IMR-90 (cell line): ENCODE results near the gene LDLRAD3. TPM values are rescaled to one million over a fixed set of nuclear protein-coding genes. Genes with fewer than 3 reads are reported as not detected.
A peak's percentile ranks its signal among the peaks of the same experiment; 100 is the strongest.

Experiments used
- ATAC-seq: fragments of 200-7000 bp; cut with Tn5 transposase; 2 replicates; pipeline ENCODE4 v1.9.1; 2020; ENCODE audit warnings: low read depth, mild to moderate bottlenecking, moderate library complexity
- BruUV-seq: library from RNA; stranded (reverse); fragments of 400-500 nt; replicated peaks from 2 replicates; lab custom pipeline; 2021; lab: Mats Ljungman, UMichigan
- CTCF ChIA-PET: fragments of 300-600 bp; formaldehyde crosslinking; extraction: SDS; loops from one replicate; lab custom pipeline; 2021; ENCODE audit warnings: antibody characterized with exemption; lab: Yijun Ruan, JAX
- POLR2A ChIA-PET: fragments of 300-600 bp; sonication (Branson Sonifier 250); formaldehyde crosslinking; loops from one replicate; lab custom pipeline; 2022; ENCODE audit warnings: antibody characterized with exemption; ENCODE audit not compliant: unreplicated experiment; lab: Charles Lee
- DNase-seq: peaks from one replicate; pipeline ENCODE4 v3.0.0; 2013
- H2AFZ ChIP-seq: replicated peaks from 2 replicates; pipeline ENCODE3; 2013; ENCODE audit warnings: low read length, mild to moderate bottlenecking; ENCODE audit not compliant: poor library complexity
- H2AK5ac ChIP-seq: 2 replicates; pipeline ENCODE4 v1.6.1; 2013; ENCODE audit warnings: low read depth, low read length, inconsistent platforms
- H2AK9ac ChIP-seq: replicated peaks from 2 replicates; pipeline ENCODE3; 2013; ENCODE audit warnings: mild to moderate bottlenecking, low read depth, low read length, moderate library complexity; ENCODE audit not compliant: poor library complexity
- H2BK120ac ChIP-seq: 2 replicates; pipeline ENCODE4 v1.6.1; 2013; ENCODE audit warnings: low read depth, low read length, inconsistent platforms
- H2BK15ac ChIP-seq: 3 replicates; pipeline ENCODE4 v1.6.1; 2013; ENCODE audit warnings: low read depth, low read length, inconsistent platforms
- H2BK20ac ChIP-seq: 2 replicates; pipeline ENCODE4 v1.6.1; 2013; ENCODE audit warnings: low read depth, mild to moderate bottlenecking, inconsistent platforms, low read length, moderate library complexity
- H2BK5ac ChIP-seq: 2 replicates; pipeline ENCODE4 v1.6.1; 2013; ENCODE audit warnings: mild to moderate bottlenecking, low read depth, low read length, inconsistent platforms; ENCODE audit not compliant: poor library complexity, severe bottlenecking
- H3K14ac ChIP-seq: replicated peaks from 2 replicates; pipeline ENCODE4 v1.6.1; 2013; ENCODE audit warnings: low read depth, low read length, inconsistent platforms
- H3K18ac ChIP-seq: 2 replicates; pipeline ENCODE4 v1.6.1; 2013; ENCODE audit warnings: low read depth, low read length, control low read depth
- H3K23ac ChIP-seq: 2 replicates; pipeline ENCODE4 v1.6.1; 2013; ENCODE audit warnings: low read depth, low read length, inconsistent platforms
- H3K27ac ChIP-seq: 2 replicates; pipeline ENCODE4 v1.5.1; 2013; ENCODE audit warnings: mild to moderate bottlenecking, control low read depth, low read length; ENCODE audit not compliant: insufficient read depth
- H3K27me3 ChIP-seq: 2 replicates; pipeline ENCODE4 v1.6.1; 2013; ENCODE audit warnings: low read length; ENCODE audit not compliant: control insufficient read depth, insufficient read depth
- H3K36me3 ChIP-seq: 2 replicates; pipeline ENCODE4 v1.6.1; 2013; ENCODE audit warnings: low read length, mixed read lengths; ENCODE audit not compliant: control insufficient read depth, insufficient read depth
- H3K4ac ChIP-seq: 2 replicates; pipeline ENCODE4 v1.6.1; 2013; ENCODE audit warnings: low read depth, low read length, inconsistent platforms
- H3K4me1 ChIP-seq: 2 replicates; pipeline ENCODE4 v1.6.1; 2013; ENCODE audit warnings: low read length, mixed read lengths; ENCODE audit not compliant: control insufficient read depth, insufficient read depth
- H3K4me2 ChIP-seq: 2 replicates; pipeline ENCODE4 v1.6.1; 2013; ENCODE audit warnings: low read depth, mild to moderate bottlenecking, control low read depth, low read length, moderate library complexity
- H3K4me3 ChIP-seq: 2 replicates; pipeline ENCODE4 v1.5.1; 2013; ENCODE audit warnings: low read depth, mild to moderate bottlenecking, control low read depth, low read length, moderate library complexity; ENCODE audit not compliant: insufficient read depth
- H3K56ac ChIP-seq: 2 replicates; pipeline ENCODE4 v1.6.1; 2013; ENCODE audit warnings: low read length, inconsistent platforms; ENCODE audit not compliant: insufficient read depth; ENCODE audit errors: extremely low read depth
- H3K79me1 ChIP-seq, 2 experiments: 2 replicates each; pipeline ENCODE4 v1.6.1; 2013; ENCODE audit warnings: low read length in 2 of 2, inconsistent platforms in 1 of 2, low read depth in 1 of 2
- H3K9ac ChIP-seq: 2 replicates; pipeline ENCODE4 v1.6.1; 2013; ENCODE audit warnings: low read depth, low read length, control low read depth
- H3K9me1 ChIP-seq: 2 replicates; pipeline ENCODE4 v1.6.1; 2013; ENCODE audit warnings: low read length, inconsistent platforms; ENCODE audit not compliant: insufficient read depth
- H3K9me3 ChIP-seq: 2 replicates; pipeline ENCODE4 v1.6.1; 2013; ENCODE audit warnings: low read length; ENCODE audit not compliant: control insufficient read depth, insufficient read depth
- H4K20me1 ChIP-seq: 2 replicates; pipeline ENCODE4 v1.6.1; 2013; ENCODE audit warnings: low read length, inconsistent platforms; ENCODE audit not compliant: insufficient read depth
- H4K5ac ChIP-seq: 2 replicates; pipeline ENCODE4 v1.6.1; 2013; ENCODE audit warnings: mild to moderate bottlenecking, low read depth, low read length, control low read depth
- H4K8ac ChIP-seq, 2 experiments: 2 replicates each; pipeline ENCODE4 v1.6.1; 2013; ENCODE audit warnings: low read depth in 2 of 2, low read length in 2 of 2, control low read depth in 1 of 2, inconsistent platforms in 1 of 2
- H4K91ac ChIP-seq: 2 replicates; pipeline ENCODE4 v1.6.1; 2013; ENCODE audit warnings: low read depth, low read length, inconsistent platforms; ENCODE audit not compliant: insufficient read depth
- CEBPB ChIP-seq: IDR thresholded peaks from 2 replicates; pipeline ENCODE4 v1.6.1; 2012; ENCODE audit warnings: low read depth, low read length, improper control_type of control experiment
- RAD21 ChIP-seq: IDR thresholded peaks from 2 replicates; pipeline ENCODE4 v1.6.1; 2012; ENCODE audit warnings: low read length, improper control_type of control experiment
- WGBS, 2 experiments: methylation state at CpG; one replicate each; pipeline versions ENCODE4 v1.1.5 to v1.1.7; 2013; ENCODE audit warnings: missing lambda C conversion rate in 2 of 2; ENCODE audit not compliant: insufficient read length in 1 of 2; ENCODE audit errors: extremely low coverage in 2 of 2; 5-methylcytosine and 5-hydroxymethylcytosine counted together
- dilution Hi-C: fragments of 300-500 bp; cut with HindIII; formaldehyde crosslinking; loops from one replicate; pipeline ENCODE4 v1.14.3; 2018; ENCODE audit warnings: low sequenced_read_pairs; ENCODE audit not compliant: unreplicated experiment
- in situ Hi-C: fragments of 300-500 bp; cut with MboI; formaldehyde crosslinking; loops from 3 replicates; pipeline ENCODE4 v1.14.3; 2019; ENCODE audit warnings: low sequenced_read_pairs, inconsistent platforms, mixed read lengths
- intact Hi-C: fragments of 100-400 bp; cut with micrococcal nuclease; formaldehyde crosslinking; loops from 2 replicates; pipeline ENCODE4 v1.10.0; 2022
- polyA plus RNA-seq, 3 experiments: library from polyadenylated mRNA; depleted of rRNA; stranded (reverse); fragments of >200 nt; gene quantifications; 2 replicates each; pipeline ENCODE4 v1.2.3, GENCODE V29; 2012; ENCODE audit warnings: low replicate concordance in 1 of 3
- total RNA-seq: library from RNA; depleted of rRNA; stranded (reverse); fragments of >200 nt; gene quantifications from 2 replicates; pipeline ENCODE4 v1.2.3, GENCODE V29; 2012

The LDLRAD3 gene
- total and polyA plus RNA-seq, 2 of the 4 experiments (the other 2 are of a cell fraction): 2.7 to 6.4 TPM

GRCh38 chr11:36210529-36210928 is 266.7 kb downstream of the LDLRAD3 start:
- H3K4me1 ChIP-seq: no peaks in the 10 kb centered on the region
- dilution Hi-C loops: no loop called here
- H3K14ac ChIP-seq: no peak overlapping the region
- DNase-seq: no peak
- no peak for ATAC-seq
- H3K23ac ChIP-seq: no peak overlapping the region
- H2AFZ ChIP-seq: no peak overlapping the region
- H2BK120ac ChIP-seq: no peak overlapping the region
- TF ChIP-seq CEBPB: peak; percentile 72
- TF ChIP-seq RAD21: no peak
- H4K20me1 ChIP-seq: no peaks in the 10 kb centered on the region
- no peaks in the 10 kb centered on the region for H3K9me1 ChIP-seq
- BruUV-seq: no TSS peak
- H2BK15ac ChIP-seq: no peak overlapping the region
- no CpG with 5 or more reads among the region's 2 CpGs for WGBS, 2 experiments
- H3K79me1 ChIP-seq: no peaks in the 10 kb centered on the region
- H3K9me3 ChIP-seq: no peaks in the 10 kb centered on the region
- no peaks in the 10 kb centered on the region for H3K27me3 ChIP-seq
- no peak overlapping the region for H4K8ac ChIP-seq
- H3K27ac ChIP-seq: no peak overlapping the region
- in situ Hi-C loops: no loop called here
- H3K56ac ChIP-seq: no peak overlapping the region
- no peak overlapping the region for H4K5ac ChIP-seq
- H2AK9ac ChIP-seq: no peak overlapping the region
- H3K4ac ChIP-seq: no peak overlapping the region
- H3K4me2 ChIP-seq: no peak overlapping the region
- H3K9ac ChIP-seq: no peak overlapping the region
- no peak overlapping the region for H2AK5ac ChIP-seq
- no peak overlapping the region for H3K18ac ChIP-seq
- intact Hi-C loops: no loop called here
- CTCF ChIA-PET: interaction anchor here (0.6 kb wide), 1 partner anchor 22 kb away, joined by 3 read pairs; no protein-coding TSS in a partner anchor
- no peak overlapping the region for H4K91ac ChIP-seq
- H2BK5ac ChIP-seq: no peak overlapping the region
- no peak overlapping the region for H2BK20ac ChIP-seq
- H3K4me3 ChIP-seq: no peak overlapping the region
- POLR2A ChIA-PET: no interaction called here
- no peaks in the 10 kb centered on the region for H3K36me3 ChIP-seq
